ENCODE results near the gene VIPR2. TPM values are rescaled to one million over a fixed set of nuclear protein-coding genes. Genes with fewer than 3 reads are reported as not detected.
"Not testable (repeated sequence)": the region's sequence is repeated elsewhere in the genome, so short reads cannot be mapped to it uniquely, and the experiment has no call there.

VIPR2 gene
- total and polyA plus RNA-seq, 2 experiments from 2014 or later = 1.3 to 2.7 TPM

DNA sequence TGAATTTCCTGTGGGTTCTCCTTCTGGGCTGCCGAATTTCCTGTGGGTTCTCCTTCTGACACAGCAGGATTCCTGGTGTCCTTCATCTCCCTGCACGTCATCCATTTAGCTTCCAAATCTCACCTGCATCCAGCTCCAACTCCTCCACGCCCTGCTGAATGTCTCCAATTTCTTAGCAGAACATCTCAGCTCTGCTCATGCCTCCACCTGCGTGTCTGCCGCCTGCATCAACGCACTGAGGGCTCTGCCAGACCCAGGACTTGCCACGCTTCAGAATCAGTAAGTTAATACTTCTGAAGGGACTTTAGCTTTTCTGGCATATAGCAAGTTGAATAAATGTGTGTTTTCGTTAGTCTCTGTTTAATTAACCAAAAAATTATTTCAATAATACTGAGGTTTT is 31.1 kb upstream of the VIPR2 start:
- H3K4me2 ChIP-seq = no peak overlapping the region
- no peaks in the 10 kb centered on the region for H3F3A ChIP-seq (replicated peaks; ENCODE audit: low read depth)
- H3K4me3 ChIP-seq = no peak overlapping the region
- no peaks in the 10 kb centered on the region for H3K4me1 ChIP-seq (ENCODE audit: insufficient read depth)
- Mint-ChIP-seq H3K4me1 (no peaks in the 10 kb centered on the region), H3K27ac (no peak overlapping the region), H3K9me3 (peaks cover 82% of the 10 kb centered on the region), H3K36me3 (ENCODE audit: low read depth) (peaks cover 23% of the 10 kb centered on the region), H3K27me3 (ENCODE audit: insufficient read depth, low read depth, poor library complexity) (peaks cover 3% of the 10 kb centered on the region), H3K4me3 (no peak overlapping the region)
- no peaks in the 10 kb centered on the region for H3K9me2 ChIP-seq (ENCODE audit: insufficient read depth)
- no peaks in the 10 kb centered on the region for H3K36me3 ChIP-seq (ENCODE audit: insufficient read depth)
- no peak for DNase-seq (ENCODE audit: low spot score)
- no peak for TF ChIP-seq JUNB (IDR thresholded peaks at IDR 0.05; ENCODE audit: unreplicated experiment)
- no peak for TF ChIP-seq ZNF462 (CRISPR knock-in tag; IDR thresholded peaks at IDR 0.05)
- no peak for TF ChIP-seq ZNF331 (CRISPR knock-in tag; IDR thresholded peaks at IDR 0.05; ENCODE audit: low read depth)
- TF ChIP-seq ETS1 (IDR thresholded peaks at IDR 0.05) = no peak
- no peak for TF ChIP-seq CREB1 (CRISPR knock-in tag; IDR thresholded peaks at IDR 0.05; ENCODE audit: low read depth)
- TF ChIP-seq POLR2AphosphoS5 (IDR thresholded peaks at IDR 0.05; ENCODE audit: low read depth) = no peak
- TF ChIP-seq ZNF114 (CRISPR knock-in tag; IDR thresholded peaks at IDR 0.05) = no peak
- TF ChIP-seq EZH2 (IDR thresholded peaks at IDR 0.05; ENCODE audit: low read depth, unreplicated experiment) = no peak
- TF ChIP-seq, protein P1, sequence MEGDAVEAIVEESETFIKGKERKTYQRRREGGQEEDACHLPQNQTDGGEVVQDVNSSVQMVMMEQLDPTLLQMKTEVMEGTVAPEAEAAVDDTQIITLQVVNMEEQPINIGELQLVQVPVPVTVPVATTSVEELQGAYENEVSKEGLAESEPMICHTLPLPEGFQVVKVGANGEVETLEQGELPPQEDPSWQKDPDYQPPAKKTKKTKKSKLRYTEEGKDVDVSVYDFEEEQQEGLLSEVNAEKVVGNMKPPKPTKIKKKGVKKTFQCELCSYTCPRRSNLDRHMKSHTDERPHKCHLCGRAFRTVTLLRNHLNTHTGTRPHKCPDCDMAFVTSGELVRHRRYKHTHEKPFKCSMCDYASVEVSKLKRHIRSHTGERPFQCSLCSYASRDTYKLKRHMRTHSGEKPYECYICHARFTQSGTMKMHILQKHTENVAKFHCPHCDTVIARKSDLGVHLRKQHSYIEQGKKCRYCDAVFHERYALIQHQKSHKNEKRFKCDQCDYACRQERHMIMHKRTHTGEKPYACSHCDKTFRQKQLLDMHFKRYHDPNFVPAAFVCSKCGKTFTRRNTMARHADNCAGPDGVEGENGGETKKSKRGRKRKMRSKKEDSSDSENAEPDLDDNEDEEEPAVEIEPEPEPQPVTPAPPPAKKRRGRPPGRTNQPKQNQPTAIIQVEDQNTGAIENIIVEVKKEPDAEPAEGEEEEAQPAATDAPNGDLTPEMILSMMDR (conservative IDR thresholded peaks at IDR 0.05; ENCODE audit: low read depth in 2 of 2) = no peak
- H2AFZ ChIP-seq = no peak overlapping the region
- no peak for ATAC-seq
- H4K20me1 ChIP-seq (replicated peaks; ENCODE audit: insufficient read depth) = no peaks in the 10 kb centered on the region
- no peaks in the 10 kb centered on the region for H3K27me3 ChIP-seq (ENCODE audit: insufficient read depth)
- H3K27ac ChIP-seq (ENCODE audit: low read depth) = no peak overlapping the region
- no peaks in the 10 kb centered on the region for H3K79me2 ChIP-seq (replicated peaks; ENCODE audit: insufficient read depth)

GRCh38 chr7:159175100-159175499 is 30.4 kb upstream of the VIPR2 start:
- not testable (repeated sequence) for H3K4me3 ChIP-seq; H4K20me1 ChIP-seq (replicated peaks; ENCODE audit: insufficient read depth); H3K79me2 ChIP-seq (replicated peaks; ENCODE audit: insufficient read depth); H3K9me2 ChIP-seq (ENCODE audit: insufficient read depth); ATAC-seq; H3F3A ChIP-seq (replicated peaks; ENCODE audit: low read depth); H3K4me1 Mint-ChIP-seq; H3K4me1 ChIP-seq (ENCODE audit: insufficient read depth); H3K4me2 ChIP-seq; H3K27ac ChIP-seq (ENCODE audit: low read depth); H3K4me3 Mint-ChIP-seq; H3K27me3 ChIP-seq (ENCODE audit: insufficient read depth); DNase-seq (ENCODE audit: low spot score); H3K27ac Mint-ChIP-seq; H2AFZ ChIP-seq; H3K27me3 Mint-ChIP-seq (ENCODE audit: insufficient read depth, low read depth, poor library complexity); H3K36me3 ChIP-seq (ENCODE audit: insufficient read depth)
- Mint-ChIP-seq H3K36me3 (ENCODE audit: low read depth) (peaks cover 29% of the 10 kb centered on the region), H3K9me3 (peaks cover 82% of the 10 kb centered on the region)

All from GM23338 (cell line).